GM13977 (cell line): ENCODE measurements around the gene SLC25A22.

ENCODE experiments used
- DNase-seq: peaks from one replicate; pipeline ENCODE4 v3.0.0; 2012; ENCODE audit warnings: low spot score
- CTCF ChIP-seq: IDR thresholded peaks from 2 replicates; pipeline ENCODE4 v1.5.1; 2012; ENCODE audit warnings: mild to moderate bottlenecking, control low read depth; ENCODE audit not compliant: insufficient read depth; ENCODE audit errors: extremely low read depth, missing control alignments
- in situ Hi-C: fragments of 300-500 bp; cut with MboI; formaldehyde crosslinking; loops from one replicate; pipeline ENCODE4 v1.12.0; 2022; ENCODE audit warnings: low sequenced_read_pairs, low pct_unique_long_range_greater_than_20kb, mixed read lengths, inconsistent platforms; ENCODE audit not compliant: unreplicated experiment

The SLC25A22 gene

GRCh38 chr11:776263-776560 is 21.9 kb downstream of the SLC25A22 start:
- DNase-seq = no peak
- in situ Hi-C loops = no loop called here
- TF ChIP-seq CTCF = no peak

- DNase-seq = no peak
- TF ChIP-seq CTCF = no peak
- in situ Hi-C loops = no loop called here
Observed at GRCh38 chr11:774873-775592, 23.0 kb downstream of the SLC25A22 start.

- no peak for TF ChIP-seq CTCF
- in situ Hi-C loops = no loop called here
- no peak for DNase-seq
Observed at GRCh38 chr11:773830-774229, 24.3 kb downstream of the SLC25A22 start.

GRCh38 chr11:773425-773824 is 24.7 kb downstream of the SLC25A22 start:
- no peak for DNase-seq
- TF ChIP-seq CTCF = no peak
- in situ Hi-C loops = no loop called here

GRCh38 chr11:772429-773390 is 25.4 kb downstream of the SLC25A22 start:
- in situ Hi-C loops = no loop called here
- no peak for DNase-seq

GRCh38 chr11:771617-772204 is 26.4 kb downstream of the SLC25A22 start:
- no peak for TF ChIP-seq CTCF
- in situ Hi-C loops = no loop called here
- DNase-seq = no peak

More at GRCh38 chr11:772429-773390, 25.4 kb downstream of the SLC25A22 start:
- no peak for TF ChIP-seq CTCF
